ENCODE results near the gene MYLK4. TPM values are rescaled to one million over a fixed set of nuclear protein-coding genes. Genes with fewer than 3 reads are reported as not detected.

The MYLK4 gene
- total RNA-seq, 2 donors from 2014 or later: 0.24 to 0.33 TPM

DNA sequence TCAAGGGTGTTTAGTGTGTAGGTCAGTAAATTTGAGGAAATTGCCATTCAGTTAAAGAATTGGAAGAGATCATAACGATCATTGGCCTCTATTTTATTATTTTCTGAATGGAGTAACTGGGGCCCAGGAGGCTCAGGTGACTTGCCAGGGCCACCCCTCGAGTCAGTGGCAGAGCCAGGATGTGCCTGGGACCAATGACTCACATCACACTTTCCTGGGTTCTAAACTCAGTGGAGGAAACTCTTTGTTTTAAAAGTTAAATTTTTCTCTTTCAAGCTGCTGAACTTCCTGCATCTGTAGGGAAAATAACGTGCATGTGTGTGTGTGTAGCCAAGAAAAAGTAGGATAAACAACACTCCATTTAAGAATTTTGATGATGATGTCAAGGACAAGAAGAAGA is 135.5 kb downstream of the MYLK4 start:
- DNase-seq (ENCODE audit: low spot score): no peak
- Mint-ChIP-seq H3K36me3 (no peaks in the 10 kb centered on the region), H3K27ac (no peak overlapping the region), H3K4me1 (ENCODE audit: low read depth in 2 of 2) (no peaks in the 10 kb centered on the region), H3K4me3 (no peak overlapping the region), H3K9me3 (peaks cover 5% of the 10 kb centered on the region), H3K27me3 (peaks cover 41 to 61% of the 10 kb centered on the region in 2 donors)
- no peak for ATAC-seq

DNA sequence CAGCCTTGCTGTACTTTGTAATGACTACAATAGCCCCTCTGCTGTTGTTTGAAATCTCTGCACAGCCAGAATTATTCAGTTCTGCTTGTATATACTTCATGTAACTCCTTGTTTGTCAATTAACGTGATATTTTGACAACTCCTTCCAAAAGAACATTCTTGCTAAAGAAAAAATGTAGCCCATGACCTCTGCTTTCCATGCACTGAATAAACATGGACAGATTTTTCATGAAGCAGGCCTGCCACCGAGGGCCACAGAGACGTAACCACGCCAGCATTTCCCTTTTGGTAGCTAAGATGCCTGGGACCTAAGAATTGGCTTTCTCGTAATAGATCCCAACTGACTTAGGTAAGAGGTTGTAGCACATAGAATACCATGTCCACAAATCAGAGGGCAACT is 135.9 kb downstream of the MYLK4 start:
- Mint-ChIP-seq H3K4me3 (no peak overlapping the region), H3K4me1 (ENCODE audit: low read depth in 2 of 2) (no peaks in the 10 kb centered on the region), H3K36me3 (no peaks in the 10 kb centered on the region), H3K27me3 (peaks cover 45 to 65% of the 10 kb centered on the region in 2 donors), H3K9me3 (peaks cover 5% of the 10 kb centered on the region), H3K27ac (no peak overlapping the region)
- no peak for ATAC-seq
- DNase-seq (ENCODE audit: low spot score): no peak

GRCh38 chr6:2614155-2614554 is 136.6 kb downstream of the MYLK4 start:
- peaks cover 5% of the 10 kb centered on the region for H3K9me3 Mint-ChIP-seq

More at GRCh38 chr6:2614155-2614554, 136.6 kb downstream of the MYLK4 start:
- Mint-ChIP-seq H3K4me3 (no peak overlapping the region), H3K4me1 (ENCODE audit: low read depth in 2 of 2) (no peaks in the 10 kb centered on the region), H3K36me3 (no peaks in the 10 kb centered on the region), H3K27ac (no peak overlapping the region), H3K27me3 (peaks cover 41 to 66% of the 10 kb centered on the region in 2 donors)
- no peak for ATAC-seq
- no peak for DNase-seq (ENCODE audit: low spot score)

Other genes starting within 250 kb of the MYLK4 start
- gene WRNIP1, start 14.5 kb upstream of the MYLK4 start, total RNA-seq: 10 to 100 TPM; 54.5 to 57.8 TPM
- 100 to 1,000 TPM; 103 to 275 TPM for gene SERPINB1, start 90.9 kb upstream of the MYLK4 start, total RNA-seq
- gene SERPINB9, start 152.4 kb upstream of the MYLK4 start, total RNA-seq: 100 to 1,000 TPM in 1 of 2 donors, 10 to 100 TPM in 1; 59.0 to 159 TPM
- 100 to 1,000 TPM; 158 to 170 TPM for gene SERPINB6, start 220.6 kb upstream of the MYLK4 start, total RNA-seq
- gene NQO2, start 249.0 kb upstream of the MYLK4 start, total RNA-seq: 10 to 100 TPM; 18.0 to 35.1 TPM